Epithelial cell of proximal tubule (primary cell): ENCODE data around the gene FBXW11. TPM values are rescaled to one million over a fixed set of nuclear protein-coding genes. Genes with fewer than 3 reads are reported as not detected.
A peak's percentile ranks its signal among the peaks of the same experiment; 100 is the strongest.

Experiments
- DNase-seq: peaks from one replicate; pipeline ENCODE4 v3.0.0-alpha.2; 2011; ENCODE audit warnings: low read depth
- H3K4me3 ChIP-seq: 2 replicates; pipeline ENCODE4 v1.5.1; 2011; ENCODE audit warnings: low read depth, mild to moderate bottlenecking, low read length
- total RNA-seq: library from RNA; depleted of rRNA; stranded (reverse); fragments of >200 nt; gene quantifications from 2 replicates; pipeline ENCODE4 v1.2.3, GENCODE V29; 2015
- TF ChIP-seq, protein P1 (sequence below): conservative IDR thresholded peaks from 2 replicates; pipeline ENCODE4 v1.5.1; 2012; ENCODE audit warnings: low read depth, mild to moderate bottlenecking, low read length

Gene FBXW11
- total RNA-seq, 1 donor from 2014 or later, result 42.8 TPM

GRCh38 chr5:171914726-171915338, 91.6 kb downstream of the FBXW11 start:
- no peak overlapping the region for H3K4me3 ChIP-seq
- no peak for DNase-seq
- TF ChIP-seq, protein P1, sequence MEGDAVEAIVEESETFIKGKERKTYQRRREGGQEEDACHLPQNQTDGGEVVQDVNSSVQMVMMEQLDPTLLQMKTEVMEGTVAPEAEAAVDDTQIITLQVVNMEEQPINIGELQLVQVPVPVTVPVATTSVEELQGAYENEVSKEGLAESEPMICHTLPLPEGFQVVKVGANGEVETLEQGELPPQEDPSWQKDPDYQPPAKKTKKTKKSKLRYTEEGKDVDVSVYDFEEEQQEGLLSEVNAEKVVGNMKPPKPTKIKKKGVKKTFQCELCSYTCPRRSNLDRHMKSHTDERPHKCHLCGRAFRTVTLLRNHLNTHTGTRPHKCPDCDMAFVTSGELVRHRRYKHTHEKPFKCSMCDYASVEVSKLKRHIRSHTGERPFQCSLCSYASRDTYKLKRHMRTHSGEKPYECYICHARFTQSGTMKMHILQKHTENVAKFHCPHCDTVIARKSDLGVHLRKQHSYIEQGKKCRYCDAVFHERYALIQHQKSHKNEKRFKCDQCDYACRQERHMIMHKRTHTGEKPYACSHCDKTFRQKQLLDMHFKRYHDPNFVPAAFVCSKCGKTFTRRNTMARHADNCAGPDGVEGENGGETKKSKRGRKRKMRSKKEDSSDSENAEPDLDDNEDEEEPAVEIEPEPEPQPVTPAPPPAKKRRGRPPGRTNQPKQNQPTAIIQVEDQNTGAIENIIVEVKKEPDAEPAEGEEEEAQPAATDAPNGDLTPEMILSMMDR, result no peak

DNA sequence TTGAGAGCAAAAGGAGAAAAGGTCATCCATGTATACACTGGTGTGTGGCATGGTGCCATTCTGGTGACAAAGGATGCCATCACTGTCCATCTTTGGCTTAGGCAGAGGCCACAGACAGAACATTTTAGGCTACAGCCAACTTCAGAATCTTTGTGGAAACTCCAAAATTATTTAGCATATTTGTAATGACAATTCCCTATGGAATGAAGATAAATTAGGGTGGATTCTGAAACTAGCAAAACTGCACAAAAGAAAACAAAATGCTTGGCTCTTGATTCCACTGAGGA, 92.5 kb downstream of the FBXW11 start:
- TF ChIP-seq, protein P1, result no peak
- DNase-seq, result no peak
- no peak overlapping the region for H3K4me3 ChIP-seq

DNA sequence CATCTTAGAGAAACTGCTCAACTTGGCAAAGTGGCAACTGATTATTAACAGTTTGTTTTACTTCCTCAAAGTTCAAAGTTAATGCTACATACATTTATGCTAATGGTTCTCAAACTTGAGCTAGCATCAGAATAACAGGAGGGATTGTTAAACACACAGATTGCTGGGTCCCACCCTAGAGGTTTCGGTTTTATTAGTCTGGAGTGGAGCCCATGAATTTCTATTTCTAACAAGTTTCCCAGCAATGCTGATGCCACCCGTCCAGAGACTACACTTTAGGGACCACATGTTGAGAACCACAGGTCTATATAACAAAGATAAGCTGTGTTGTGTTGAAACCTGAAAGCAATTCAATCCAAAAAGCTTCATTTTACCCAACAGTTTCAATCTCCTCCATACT, 95.3 kb downstream of the FBXW11 start:
- TF ChIP-seq, protein P1, result no peak
- H3K4me3 ChIP-seq, result no peak overlapping the region
- DNase-seq, result no peak

DNA sequence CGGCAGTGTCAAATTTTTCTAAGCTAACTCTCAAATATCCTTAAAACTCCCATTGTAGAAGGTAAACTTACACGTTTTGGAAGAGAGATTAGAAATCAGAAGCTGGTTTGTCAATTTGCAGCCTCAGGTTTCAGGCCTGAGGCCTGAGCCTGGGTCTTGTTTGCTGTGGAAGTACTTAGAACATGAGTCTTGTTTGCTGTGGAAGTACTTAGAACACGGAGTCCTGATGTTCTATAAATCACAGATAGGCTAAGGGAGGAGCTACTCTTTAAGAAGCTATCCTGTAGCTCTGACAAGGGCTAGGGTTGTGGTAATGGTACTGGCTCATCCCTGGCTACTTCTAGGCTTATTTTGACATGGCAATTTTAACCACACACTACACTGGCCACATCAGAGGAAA, 97.8 kb downstream of the FBXW11 start:
- TF ChIP-seq, protein P1, result no peak
- DNase-seq, result no peak

DNA sequence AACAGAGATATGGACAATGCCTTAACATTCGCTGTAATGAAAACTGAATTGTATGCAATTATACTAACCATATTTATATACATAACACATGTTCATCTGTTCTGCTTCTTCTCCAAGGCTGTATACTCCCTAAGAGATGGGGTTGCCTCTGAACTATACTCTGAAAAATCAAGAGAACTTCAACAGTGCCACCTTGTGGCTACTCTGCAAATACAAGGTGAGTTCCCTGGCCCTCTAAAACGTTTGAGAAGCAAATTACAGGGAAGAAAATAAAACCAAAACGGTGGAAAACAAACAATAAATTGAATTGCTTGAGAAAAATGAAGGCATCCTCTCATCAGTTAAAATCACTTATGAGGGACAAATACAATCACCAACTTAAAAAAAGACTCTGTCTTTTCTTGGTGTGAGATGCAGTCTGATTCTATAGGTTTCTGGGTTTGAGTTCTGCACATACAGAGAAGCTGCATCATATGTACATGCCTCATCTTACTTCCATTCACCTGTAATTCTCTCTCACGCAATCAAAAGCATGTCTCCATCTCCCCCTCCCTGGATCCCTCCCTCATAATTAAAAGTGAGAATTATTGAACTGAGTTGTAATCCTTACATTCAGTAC, 98.6 kb downstream of the FBXW11 start:
- no peak overlapping the region for H3K4me3 ChIP-seq
- DNase-seq, result no peak
- TF ChIP-seq, protein P1, result peak; percentile 78

More for the DNA sequence above, 97.8 kb downstream of the FBXW11 start:
- H3K4me3 ChIP-seq, result no peak overlapping the region

- H3K4me3 ChIP-seq, result no peak overlapping the region
- TF ChIP-seq, protein P1, result no peak
- no peak for DNase-seq
Measured at GRCh38 chr5:171906703-171907590, 99.5 kb downstream of the FBXW11 start.
